Stimulated activated CD4-positive, alpha-beta T cell treated with anti-CD3 and anti-CD28 coated beads, Interleukin-1b, Interleukin-23, amount 100 ng/mL, for 48 hours (primary cell): Measurements from ENCODE around the gene TBCD.

ENCODE experiments used
- DNase-seq: peaks from one replicate; pipeline ENCODE4 v3.0.0-alpha.2; 2020

Gene TBCD

GRCh38 chr17:82927661-82928601, 176.1 kb downstream of the TBCD start:
- DNase-seq, result no peak

- no peak for DNase-seq
These were observed 177.3 kb downstream of the TBCD start for GRCh38 chr17:82929011-82929622.

GRCh38 chr17:82929676-82930042, 177.8 kb downstream of the TBCD start:
- DNase-seq, result no peak

- no peak for DNase-seq
These were observed 178.4 kb downstream of the TBCD start for GRCh38 chr17:82930043-82930923.

- DNase-seq, result no peak
These were observed 179.2 kb downstream of the TBCD start for GRCh38 chr17:82930924-82931698.

- DNase-seq, result no peak
These were observed 180.0 kb downstream of the TBCD start for GRCh38 chr17:82931699-82932517.

GRCh38 chr17:82932518-82933310, 180.8 kb downstream of the TBCD start:
- DNase-seq, result no peak

- DNase-seq, result no peak
These were observed 182.0 kb downstream of the TBCD start for GRCh38 chr17:82933911-82934310.

- peak; percentile 0 for DNase-seq
These were observed 184.3 kb downstream of the TBCD start for GRCh38 chr17:82935966-82936767.

GRCh38 chr17:82936768-82937171, 184.9 kb downstream of the TBCD start:
- peak; percentile 0 for DNase-seq

- DNase-seq, result peak; percentile 0
These were observed 185.8 kb downstream of the TBCD start for GRCh38 chr17:82937411-82938371.

- DNase-seq, result peak; percentile 0
These were observed 186.6 kb downstream of the TBCD start for GRCh38 chr17:82938486-82938872.

GRCh38 chr17:82938873-82939620, 187.2 kb downstream of the TBCD start:
- no peak for DNase-seq

- DNase-seq, result no peak
These were observed 187.8 kb downstream of the TBCD start for GRCh38 chr17:82939621-82940135.

- no peak for DNase-seq
These were observed 188.6 kb downstream of the TBCD start for GRCh38 chr17:82940226-82941020.
